ENCODE results near the gene BRSK2. TPM values are rescaled to one million over a fixed set of nuclear protein-coding genes. Genes with fewer than 3 reads are reported as not detected.

Gene BRSK2
- total RNA-seq, 1 donor from 2014 or later, result 7.1 TPM

DNA sequence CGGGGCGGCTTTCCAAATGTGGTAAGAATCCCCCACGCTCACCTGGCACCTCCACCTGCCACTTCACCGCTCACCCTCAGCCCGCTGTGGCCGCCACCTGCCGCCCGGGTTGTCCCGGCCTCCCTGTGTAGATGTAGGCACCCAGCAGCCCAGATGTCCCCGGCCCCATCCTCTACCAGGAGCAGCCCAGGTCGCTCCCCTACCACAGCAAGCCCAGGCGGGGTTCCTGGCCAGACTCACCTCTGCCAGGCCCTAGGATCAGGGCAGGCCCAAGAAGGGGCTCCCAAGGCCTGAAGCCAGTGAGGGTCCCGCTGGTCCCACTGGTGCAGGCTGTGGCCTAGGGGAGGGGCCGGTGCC, 69.5 kb downstream of the BRSK2 start:
- no peaks in the 10 kb centered on the region for H3K9me3 Mint-ChIP-seq (ENCODE audit: unreplicated experiment)
- H3K27ac Mint-ChIP-seq (ENCODE audit: unreplicated experiment), result no peak overlapping the region
- no peaks in the 10 kb centered on the region for H3K36me3 Mint-ChIP-seq (ENCODE audit: low read depth, unreplicated experiment)
- Histone ChIP-seq H3K9me3 (ENCODE audit: insufficient read depth, low read depth, low read length) (no peaks in the 10 kb centered on the region), H2AFZ (ENCODE audit: low read depth, low read length) (no peak overlapping the region), H3K4me2 (ENCODE audit: low read length) (no peak overlapping the region), H3K36me3 (ENCODE audit: insufficient read depth, low read length) (no peaks in the 10 kb centered on the region), H3K4me1 (ENCODE audit: insufficient read depth, low read length) (no peaks in the 10 kb centered on the region), H4K20me1 (ENCODE audit: insufficient read depth, low read length) (no peaks in the 10 kb centered on the region), H3K79me2 (ENCODE audit: insufficient read depth, low read length) (no peaks in the 10 kb centered on the region), H3K27ac (ENCODE audit: low read depth, low read length) (no peak overlapping the region), H3K4me3 (ENCODE audit: insufficient read depth, low read depth, low read length) (no peak overlapping the region), H3K27me3 (ENCODE audit: insufficient read depth, low read length) (no peaks in the 10 kb centered on the region), H3K9ac (ENCODE audit: low read length) (no peak overlapping the region)
- DNase-seq (ENCODE audit: low read depth) (no peak), FAIRE-seq (no peak)
- TF ChIP-seq, protein P1, sequence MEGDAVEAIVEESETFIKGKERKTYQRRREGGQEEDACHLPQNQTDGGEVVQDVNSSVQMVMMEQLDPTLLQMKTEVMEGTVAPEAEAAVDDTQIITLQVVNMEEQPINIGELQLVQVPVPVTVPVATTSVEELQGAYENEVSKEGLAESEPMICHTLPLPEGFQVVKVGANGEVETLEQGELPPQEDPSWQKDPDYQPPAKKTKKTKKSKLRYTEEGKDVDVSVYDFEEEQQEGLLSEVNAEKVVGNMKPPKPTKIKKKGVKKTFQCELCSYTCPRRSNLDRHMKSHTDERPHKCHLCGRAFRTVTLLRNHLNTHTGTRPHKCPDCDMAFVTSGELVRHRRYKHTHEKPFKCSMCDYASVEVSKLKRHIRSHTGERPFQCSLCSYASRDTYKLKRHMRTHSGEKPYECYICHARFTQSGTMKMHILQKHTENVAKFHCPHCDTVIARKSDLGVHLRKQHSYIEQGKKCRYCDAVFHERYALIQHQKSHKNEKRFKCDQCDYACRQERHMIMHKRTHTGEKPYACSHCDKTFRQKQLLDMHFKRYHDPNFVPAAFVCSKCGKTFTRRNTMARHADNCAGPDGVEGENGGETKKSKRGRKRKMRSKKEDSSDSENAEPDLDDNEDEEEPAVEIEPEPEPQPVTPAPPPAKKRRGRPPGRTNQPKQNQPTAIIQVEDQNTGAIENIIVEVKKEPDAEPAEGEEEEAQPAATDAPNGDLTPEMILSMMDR (IDR thresholded peaks at IDR 0.05; ENCODE audit: insufficient read depth, low read depth, low read length), result no peak
- no peak for TF ChIP-seq EZH2 (IDR thresholded peaks at IDR 0.05; ENCODE audit: insufficient read depth, low read length)
- H3K4me3 Mint-ChIP-seq (ENCODE audit: unreplicated experiment), result no peak overlapping the region
- H3K4me1 Mint-ChIP-seq (ENCODE audit: low read depth, unreplicated experiment), result no peaks in the 10 kb centered on the region
- H3K27me3 Mint-ChIP-seq (ENCODE audit: low read depth, unreplicated experiment), result no peaks in the 10 kb centered on the region

DNA sequence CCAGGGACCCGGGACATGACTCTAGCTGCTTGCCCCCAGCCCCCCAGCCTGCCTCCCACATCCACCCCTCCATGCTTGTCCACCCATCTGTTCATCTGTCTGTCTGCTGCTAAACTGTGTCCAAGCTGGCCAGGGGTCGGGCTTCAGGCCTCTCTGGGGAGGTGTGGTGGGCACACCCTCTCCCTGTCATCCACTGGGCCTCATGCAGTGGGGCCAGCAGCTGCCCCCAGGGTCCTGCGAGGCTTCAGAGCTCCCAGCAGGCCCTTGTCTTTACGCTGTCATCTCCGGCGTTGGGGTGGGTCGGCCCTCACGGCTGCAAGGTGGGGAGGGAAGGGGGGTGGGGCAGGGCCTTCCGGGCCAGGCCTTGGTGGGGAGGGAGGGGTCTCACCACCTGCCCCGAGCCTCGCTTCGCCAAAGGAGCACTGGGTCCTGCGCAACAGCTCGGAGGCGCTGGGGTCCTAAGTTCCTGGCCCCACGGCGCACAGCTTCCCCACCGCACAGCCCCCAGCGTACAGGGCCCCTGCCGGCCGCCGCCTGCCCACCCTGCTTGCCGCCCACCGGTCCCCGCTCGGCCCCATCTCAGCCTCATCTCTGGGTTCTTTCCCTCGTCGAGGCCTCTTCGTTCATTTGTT, 70.1 kb downstream of the BRSK2 start:
- FAIRE-seq (no peak), DNase-seq (ENCODE audit: low read depth) (no peak)
- no peak overlapping the region for H3K27ac Mint-ChIP-seq (ENCODE audit: unreplicated experiment)
- H3K36me3 ChIP-seq (ENCODE audit: insufficient read depth, low read length), result no peaks in the 10 kb centered on the region
- no peaks in the 10 kb centered on the region for H3K36me3 Mint-ChIP-seq (ENCODE audit: low read depth, unreplicated experiment)
- no peaks in the 10 kb centered on the region for H3K4me1 ChIP-seq (ENCODE audit: insufficient read depth, low read length)
- no peaks in the 10 kb centered on the region for H3K9me3 ChIP-seq (ENCODE audit: insufficient read depth, low read depth, low read length)
- H3K27me3 Mint-ChIP-seq (ENCODE audit: low read depth, unreplicated experiment), result no peaks in the 10 kb centered on the region
- no peak overlapping the region for H3K9ac ChIP-seq (ENCODE audit: low read length)
- no peak overlapping the region for H3K4me3 ChIP-seq (ENCODE audit: insufficient read depth, low read depth, low read length)
- no peak overlapping the region for H3K27ac ChIP-seq (ENCODE audit: low read depth, low read length)
- H3K27me3 ChIP-seq (ENCODE audit: insufficient read depth, low read length), result no peaks in the 10 kb centered on the region
- H3K4me1 Mint-ChIP-seq (ENCODE audit: low read depth, unreplicated experiment), result no peaks in the 10 kb centered on the region
- no peak overlapping the region for H3K4me2 ChIP-seq (ENCODE audit: low read length)
- H3K9me3 Mint-ChIP-seq (ENCODE audit: unreplicated experiment), result no peaks in the 10 kb centered on the region
- no peak for TF ChIP-seq EZH2 (IDR thresholded peaks at IDR 0.05; ENCODE audit: insufficient read depth, low read length)
- TF ChIP-seq, protein P1 (IDR thresholded peaks at IDR 0.05; ENCODE audit: insufficient read depth, low read depth, low read length), result no peak
- no peaks in the 10 kb centered on the region for H3K79me2 ChIP-seq (ENCODE audit: insufficient read depth, low read length)
- H4K20me1 ChIP-seq (ENCODE audit: insufficient read depth, low read length), result no peaks in the 10 kb centered on the region
- no peak overlapping the region for H3K4me3 Mint-ChIP-seq (ENCODE audit: unreplicated experiment)
- H2AFZ ChIP-seq (ENCODE audit: low read depth, low read length), result no peak overlapping the region

DNA sequence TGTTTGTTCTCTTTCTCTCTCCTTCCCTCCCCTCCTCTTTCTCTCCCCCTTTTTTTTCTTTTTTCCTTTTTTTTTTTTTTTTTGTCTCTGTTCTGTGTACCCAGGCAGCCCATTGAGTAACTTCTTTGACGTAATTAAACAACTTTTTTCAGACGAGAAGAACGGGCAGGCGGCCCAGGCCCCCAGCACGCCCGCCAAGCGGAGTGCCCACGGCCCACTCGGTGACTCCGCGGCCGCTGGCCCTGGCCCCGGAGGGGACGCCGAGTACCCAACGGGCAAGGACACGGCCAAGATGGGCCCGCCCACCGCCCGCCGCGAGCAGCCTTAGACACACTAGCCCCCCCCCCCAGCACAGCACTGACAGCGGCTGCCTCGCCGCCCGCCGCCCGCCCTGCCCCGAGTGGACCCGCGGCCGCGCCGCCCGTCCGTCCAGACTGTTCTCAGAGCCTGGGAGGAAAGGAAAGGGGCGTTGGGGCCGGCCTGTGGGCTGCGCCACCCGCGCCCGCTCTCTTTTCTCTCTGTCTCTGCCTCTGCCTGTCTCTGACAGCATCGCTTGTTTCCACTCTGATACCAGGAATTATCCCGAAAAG, 70.8 kb downstream of the BRSK2 start:
- no peak overlapping the region for H3K4me2 ChIP-seq (ENCODE audit: low read length)
- Mint-ChIP-seq H3K4me1 (ENCODE audit: low read depth, unreplicated experiment) (no peaks in the 10 kb centered on the region), H3K9me3 (ENCODE audit: unreplicated experiment) (no peaks in the 10 kb centered on the region), H3K4me3 (ENCODE audit: unreplicated experiment) (no peak overlapping the region), H3K36me3 (ENCODE audit: low read depth, unreplicated experiment) (peaks cover 2% of the 10 kb centered on the region), H3K27ac (ENCODE audit: unreplicated experiment) (no peak overlapping the region), H3K27me3 (ENCODE audit: low read depth, unreplicated experiment) (no peaks in the 10 kb centered on the region)
- DNase-seq (ENCODE audit: low read depth) (no peak), FAIRE-seq (no peak)
- H3K27ac ChIP-seq (ENCODE audit: low read depth, low read length), result no peak overlapping the region
- H3K4me1 ChIP-seq (ENCODE audit: insufficient read depth, low read length), result no peaks in the 10 kb centered on the region
- H3K79me2 ChIP-seq (ENCODE audit: insufficient read depth, low read length), result no peaks in the 10 kb centered on the region
- no peaks in the 10 kb centered on the region for H4K20me1 ChIP-seq (ENCODE audit: insufficient read depth, low read length)
- H3K9me3 ChIP-seq (ENCODE audit: insufficient read depth, low read depth, low read length), result no peaks in the 10 kb centered on the region
- TF ChIP-seq, protein P1 (IDR thresholded peaks at IDR 0.05; ENCODE audit: insufficient read depth, low read depth, low read length), result no peak
- TF ChIP-seq EZH2 (IDR thresholded peaks at IDR 0.05; ENCODE audit: insufficient read depth, low read length), result peak; percentile 24
- H3K36me3 ChIP-seq (ENCODE audit: insufficient read depth, low read length), result no peaks in the 10 kb centered on the region
- H3K27me3 ChIP-seq (ENCODE audit: insufficient read depth, low read length), result no peaks in the 10 kb centered on the region
- H3K4me3 ChIP-seq (ENCODE audit: insufficient read depth, low read depth, low read length), result no peak overlapping the region
- H2AFZ ChIP-seq (ENCODE audit: low read depth, low read length), result no peak overlapping the region
- no peak overlapping the region for H3K9ac ChIP-seq (ENCODE audit: low read length)
